GM12864 (cell line): Measurements from ENCODE around the gene CFAP251.
A peak's percentile ranks its signal among the peaks of the same experiment; 100 is the strongest.

Source experiments
- DNase-seq: peaks from one replicate; pipeline ENCODE4 v3.0.0-alpha.2; 2011; ENCODE audit warnings: low read depth
- H3K4me3 ChIP-seq: 2 replicates; pipeline ENCODE4 v1.5.1; 2011; ENCODE audit warnings: mild to moderate bottlenecking, low read depth, low read length, control low read depth
- TF ChIP-seq, protein P1 (sequence below): IDR thresholded peaks from 2 replicates; pipeline ENCODE4 v1.5.1; 2011; ENCODE audit warnings: low read depth, mild to moderate bottlenecking, moderate library complexity, low read length, control low read depth, inconsistent platforms; ENCODE audit errors: missing control alignments

The CFAP251 gene

DNA sequence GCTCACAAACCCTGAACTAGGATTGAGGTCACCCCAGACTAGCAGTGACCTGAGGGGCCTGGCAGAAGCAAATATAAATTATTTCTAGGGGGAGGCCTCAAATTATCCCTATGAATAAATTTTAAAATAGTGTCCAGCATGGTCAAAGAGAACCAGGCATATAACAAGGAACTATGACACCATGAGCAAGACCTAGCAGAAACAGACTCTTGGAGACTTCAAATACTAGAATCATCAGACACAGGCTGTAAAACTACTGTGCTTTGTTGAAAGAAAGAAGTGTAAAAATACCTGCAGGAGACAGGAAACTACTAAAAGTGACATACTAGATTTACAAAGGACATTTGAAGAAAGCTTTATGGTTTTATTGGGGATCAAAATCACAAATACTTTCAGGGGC, 100.1 kb downstream of the CFAP251 start:
- no peak overlapping the region for H3K4me3 ChIP-seq
- DNase-seq: no peak
- TF ChIP-seq, protein P1, sequence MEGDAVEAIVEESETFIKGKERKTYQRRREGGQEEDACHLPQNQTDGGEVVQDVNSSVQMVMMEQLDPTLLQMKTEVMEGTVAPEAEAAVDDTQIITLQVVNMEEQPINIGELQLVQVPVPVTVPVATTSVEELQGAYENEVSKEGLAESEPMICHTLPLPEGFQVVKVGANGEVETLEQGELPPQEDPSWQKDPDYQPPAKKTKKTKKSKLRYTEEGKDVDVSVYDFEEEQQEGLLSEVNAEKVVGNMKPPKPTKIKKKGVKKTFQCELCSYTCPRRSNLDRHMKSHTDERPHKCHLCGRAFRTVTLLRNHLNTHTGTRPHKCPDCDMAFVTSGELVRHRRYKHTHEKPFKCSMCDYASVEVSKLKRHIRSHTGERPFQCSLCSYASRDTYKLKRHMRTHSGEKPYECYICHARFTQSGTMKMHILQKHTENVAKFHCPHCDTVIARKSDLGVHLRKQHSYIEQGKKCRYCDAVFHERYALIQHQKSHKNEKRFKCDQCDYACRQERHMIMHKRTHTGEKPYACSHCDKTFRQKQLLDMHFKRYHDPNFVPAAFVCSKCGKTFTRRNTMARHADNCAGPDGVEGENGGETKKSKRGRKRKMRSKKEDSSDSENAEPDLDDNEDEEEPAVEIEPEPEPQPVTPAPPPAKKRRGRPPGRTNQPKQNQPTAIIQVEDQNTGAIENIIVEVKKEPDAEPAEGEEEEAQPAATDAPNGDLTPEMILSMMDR: no peak

DNA sequence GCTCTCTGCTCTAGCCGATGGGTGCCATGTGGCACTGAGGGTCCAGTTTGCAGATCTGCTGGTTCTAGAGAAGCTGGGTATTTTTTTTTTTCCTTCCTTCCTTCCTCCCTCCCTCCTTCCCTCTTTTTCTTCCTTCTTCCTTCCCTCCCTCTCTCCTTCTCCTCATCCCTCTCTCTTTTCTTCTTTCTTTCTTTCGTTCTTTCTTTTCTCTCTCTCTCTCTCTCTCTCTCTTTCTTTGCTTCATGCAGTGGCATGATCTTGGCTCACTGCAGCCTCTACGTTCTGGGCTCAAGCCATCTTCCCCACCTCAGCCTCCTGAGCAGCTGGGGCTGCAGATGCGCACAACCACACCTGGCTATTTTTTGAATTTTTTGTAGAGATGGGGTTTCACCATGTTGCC, 100.5 kb downstream of the CFAP251 start:
- TF ChIP-seq, protein P1: no peak
- no peak for DNase-seq
- H3K4me3 ChIP-seq: no peak overlapping the region

DNA sequence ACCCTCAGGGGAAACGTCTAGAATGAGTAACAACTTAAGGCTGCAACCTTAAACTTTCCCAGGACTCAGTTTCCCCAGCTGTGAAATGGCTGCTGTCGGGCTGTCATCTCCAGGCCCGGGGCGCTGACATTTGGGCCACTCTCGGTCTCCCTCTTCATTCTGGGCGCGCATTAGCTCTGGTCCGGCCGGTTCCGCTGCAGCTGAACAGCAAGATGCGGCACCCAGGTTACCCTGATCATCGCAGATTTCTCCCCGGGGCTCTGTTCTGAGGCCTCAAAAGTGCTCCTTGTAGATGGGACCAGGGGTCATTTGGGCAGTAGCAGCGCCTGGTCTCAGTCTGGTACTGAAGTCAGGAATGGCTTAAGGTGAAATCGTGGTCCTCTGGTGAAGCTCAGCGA, 102.4 kb downstream of the CFAP251 start:
- TF ChIP-seq, protein P1: no peak
- H3K4me3 ChIP-seq: peak overlapping the region; percentile 72
- no peak for DNase-seq

DNA sequence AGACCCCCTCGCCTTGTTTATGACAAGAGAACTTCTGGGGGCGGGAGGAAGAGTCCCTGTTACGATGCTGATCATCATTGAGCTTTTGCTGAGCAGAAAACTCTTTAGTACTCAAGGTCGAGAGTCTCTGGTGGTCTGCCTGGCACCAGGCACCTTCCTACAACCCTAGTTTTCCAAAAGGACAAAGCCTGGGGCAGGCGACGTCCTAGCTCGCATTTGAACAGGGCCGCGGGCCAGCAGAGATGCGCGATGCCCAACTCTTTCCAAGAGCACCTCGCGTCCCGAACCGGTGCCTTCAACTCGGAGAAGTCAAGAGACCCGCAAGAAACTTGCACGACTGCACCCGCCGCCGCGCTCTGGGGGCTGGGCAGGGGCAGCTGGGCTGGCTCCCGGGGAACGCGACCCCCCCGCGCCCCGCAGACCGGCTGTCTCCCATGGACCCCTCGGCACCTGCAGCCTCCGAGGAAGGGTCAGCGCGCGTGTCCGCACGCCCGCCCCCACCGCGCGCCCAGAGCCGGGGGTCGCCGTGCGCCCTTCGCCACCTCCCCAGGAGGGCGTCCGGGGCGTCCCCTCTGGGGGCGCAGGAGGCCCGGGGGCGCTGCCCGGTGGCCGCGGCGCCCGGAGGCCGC, 102.9 kb downstream of the CFAP251 start:
- peak overlapping the region; percentile 72 for H3K4me3 ChIP-seq
- TF ChIP-seq, protein P1: no peak
- no peak for DNase-seq

DNA sequence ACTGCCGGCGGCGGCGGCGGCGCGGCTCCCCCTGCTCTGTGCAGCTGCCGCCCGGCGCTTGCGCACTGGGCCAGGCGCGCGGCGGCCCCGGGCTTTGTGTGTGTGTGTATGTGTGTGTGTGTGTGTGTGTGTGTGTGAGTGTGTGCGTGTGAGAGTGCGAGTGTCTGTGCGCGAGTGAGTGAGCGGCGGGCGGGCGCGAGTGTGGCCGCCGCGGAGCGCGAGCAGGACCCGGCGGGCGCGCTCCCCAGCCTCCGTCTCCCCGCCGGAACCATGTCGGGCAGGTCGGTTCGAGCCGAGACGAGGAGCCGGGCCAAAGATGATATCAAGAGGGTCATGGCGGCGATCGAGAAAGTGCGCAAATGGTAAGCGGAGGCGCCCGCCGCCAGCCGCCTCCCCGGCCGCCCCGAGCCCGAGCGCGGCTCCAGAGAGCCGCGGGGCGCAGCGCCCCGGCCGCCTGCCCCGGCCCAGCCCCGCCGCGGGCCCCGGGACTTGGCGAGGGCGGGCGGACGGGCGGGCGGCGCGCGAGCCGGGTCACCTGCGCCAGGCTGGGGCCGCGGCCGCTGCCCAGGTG, 103.5 kb downstream of the CFAP251 start, which contains the start of gene BCL7A:
Gene BCL7A (plus strand): TSS at position 63 of the 571 bp plus-strand sequence. CDS start 208 bp downstream, at position 271.
- DNase-seq: no peak
- TF ChIP-seq, protein P1: no peak
- H3K4me3 ChIP-seq: peak within 1 kb of the TSS; percentile 72

DNA sequence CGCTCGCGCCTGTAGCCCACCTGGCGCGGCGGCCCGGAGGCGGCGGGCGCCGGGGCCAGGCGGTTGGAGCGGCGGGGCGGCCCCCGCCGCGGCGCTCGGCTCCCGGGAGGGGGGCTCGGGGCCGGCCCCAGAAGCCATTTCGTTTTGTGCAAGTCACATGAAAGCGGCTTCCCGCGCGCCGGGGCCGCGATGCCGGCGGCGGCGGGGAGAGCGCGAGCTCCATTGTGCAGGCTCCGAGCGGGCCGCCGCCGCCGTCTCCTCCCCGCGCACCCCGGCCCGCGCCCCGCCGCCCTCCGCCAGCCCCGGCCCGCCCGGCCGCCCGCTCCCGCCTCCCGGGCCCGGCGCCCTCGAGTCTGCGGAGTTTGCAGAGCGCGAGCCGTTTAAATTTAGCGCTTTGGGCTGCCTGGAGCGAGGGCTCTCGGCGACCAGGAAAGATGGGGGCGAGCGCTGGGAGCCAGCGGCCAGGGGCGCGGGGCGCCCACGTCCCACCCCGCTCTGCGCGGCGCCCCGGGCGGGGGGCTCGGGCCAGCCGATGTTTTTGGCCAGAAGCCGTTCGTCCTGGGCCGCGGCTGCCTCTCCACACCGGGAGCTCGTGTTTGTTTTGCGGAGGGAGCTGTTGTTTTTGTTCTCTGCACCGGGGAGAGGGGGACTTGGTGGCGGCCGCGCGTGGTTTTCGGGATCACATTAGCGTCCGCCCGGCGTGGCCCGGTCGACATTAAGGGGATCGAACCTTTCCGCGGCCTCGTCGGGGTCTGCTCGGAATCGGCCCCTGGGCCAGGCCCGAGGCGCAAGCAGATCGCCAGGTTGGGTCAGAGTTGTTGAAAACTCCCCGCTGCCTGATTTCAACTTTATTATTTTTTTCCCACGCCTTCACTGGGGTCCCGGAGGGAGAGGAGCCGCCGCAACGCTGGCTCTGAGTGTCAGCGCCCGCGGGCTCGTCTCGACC, 104.3 kb downstream of the CFAP251 start:
- DNase-seq: no peak
- TF ChIP-seq, protein P1: no peak

More for the DNA sequence above, 104.3 kb downstream of the CFAP251 start:
- H3K4me3 ChIP-seq: peak overlapping the region; percentile 72
